GM12878 (cell line): ENCODE results near the gene DNAH2. TPM values are rescaled to one million over a fixed set of nuclear protein-coding genes. Genes with fewer than 3 reads are reported as not detected.

ENCODE experiments used
- ATAC-seq: fragments of 200-7000 bp; cut with Tn5 transposase; 3 replicates; pipeline ENCODE4 v1.9.1; 2020; ENCODE audit warnings: mild to moderate bottlenecking, moderate library complexity
- BruUV-seq: library from RNA; stranded (reverse); fragments of 400-500 nt; replicated peaks from 2 replicates; lab custom pipeline; 2021; lab: Mats Ljungman, UMichigan
- CTCF ChIA-PET: fragments of 300-600 bp; sonication (Branson Sonifier 250); formaldehyde crosslinking; extraction: SDS; loops from one replicate; lab custom pipeline; 2021; ENCODE audit warnings: inconsistent platforms; lab: Yijun Ruan, JAX
- POLR2A ChIA-PET: fragments of 350-600 bp; formaldehyde crosslinking; extraction: SDS; loops from one replicate; lab custom pipeline; 2021; ENCODE audit warnings: inconsistent platforms; lab: Charles Lee
- RAD21 ChIA-PET: fragments of 300-600 bp; sonication (Branson Sonifier 250); formaldehyde crosslinking; loops from one replicate; lab custom pipeline; 2023; ENCODE audit warnings: antibody characterized with exemption; ENCODE audit not compliant: unreplicated experiment; lab: Charles Lee
- SMC1A ChIA-PET: fragments of 300-600 bp; sonication (Branson Sonifier 250); formaldehyde crosslinking; loops from one replicate; lab custom pipeline; 2023; ENCODE audit not compliant: unreplicated experiment, uncharacterized antibody; lab: Charles Lee
- DNase-seq: peaks from one replicate; pipeline ENCODE4 v3.0.0-alpha.2; 2011; ENCODE audit warnings: low read depth, low spot score
- FAIRE-seq: peaks from 3 replicates; lab custom pipeline; 2011; peaks lifted over from hg19 to GRCh38; lab: Jason Lieb, UNC
- H2AFZ ChIP-seq: 2 replicates; pipeline ENCODE4 v1.6.0; 2011; ENCODE audit warnings: low read depth, low read length, control low read depth; ENCODE audit not compliant: control insufficient read depth
- H3K27ac ChIP-seq: 2 replicates; pipeline ENCODE4 v1.5.1; 2011; ENCODE audit warnings: control low read depth; ENCODE audit not compliant: control insufficient read depth, insufficient read depth
- H3K27me3 ChIP-seq, 2 experiments: replicated peaks in 1 of 2; 2 replicates each; pipeline versions ENCODE4 v1.6.0 to v1.6.1; 2011; ENCODE audit warnings: low read length in 1 of 2; ENCODE audit not compliant: control insufficient read depth in 2 of 2, insufficient read depth in 2 of 2
- H3K36me3 ChIP-seq, 2 experiments: 2 replicates each; pipeline ENCODE4 v1.5.1; 2011; ENCODE audit warnings: low read length in 1 of 2; ENCODE audit not compliant: control insufficient read depth in 2 of 2, insufficient read depth in 2 of 2
- H3K4me1 ChIP-seq: 2 replicates; pipeline ENCODE4 v1.6.1; 2011; ENCODE audit warnings: mild to moderate bottlenecking, low read length, moderate library complexity, mixed read lengths; ENCODE audit not compliant: control insufficient read depth, insufficient read depth
- H3K4me2 ChIP-seq: 2 replicates; pipeline ENCODE4 v1.6.0; 2011; ENCODE audit warnings: control low read depth; ENCODE audit not compliant: control insufficient read depth, insufficient read depth
- H3K4me3 ChIP-seq: fragments of 200-600 bp; sonication (generic); 2 replicates; pipeline ENCODE4 v1.5.1; 2016
- H3K79me2 ChIP-seq: 2 replicates; pipeline ENCODE4 v1.6.0; 2011; ENCODE audit warnings: low read length; ENCODE audit not compliant: control insufficient read depth, insufficient read depth
- H3K9ac ChIP-seq: 2 replicates; pipeline ENCODE4 v1.8.0; 2011; ENCODE audit warnings: low read length, control low read depth, mixed read lengths; ENCODE audit not compliant: control insufficient read depth, insufficient read depth
- H3K9me3 ChIP-seq: replicated peaks from 3 replicates; pipeline ENCODE4 v1.5.1; 2011; ENCODE audit warnings: mild to moderate bottlenecking, low read length; ENCODE audit not compliant: control insufficient read depth, insufficient read depth
- H4K20me1 ChIP-seq: 2 replicates; pipeline ENCODE4 v1.6.0; 2011; ENCODE audit not compliant: control insufficient read depth, insufficient read depth
- CBFB ChIP-seq: IDR thresholded peaks from 2 replicates; pipeline ENCODE4 v1.6.1; 2016; ENCODE audit warnings: antibody characterized with exemption, low read depth
- CBX5 ChIP-seq: sonication (generic); IDR thresholded peaks from 2 replicates; pipeline ENCODE4 v1.6.1; 2016; ENCODE audit warnings: low read depth, moderate library complexity, mild to moderate bottlenecking, inconsistent platforms
- CEBPB ChIP-seq, 2 experiments: fragments of 150-350 bp in 1 of 2; IDR thresholded peaks; 2 replicates each; pipeline ENCODE4 v1.6.1; 2012 to 2014; ENCODE audit warnings: low read depth in 2 of 2, low read length in 2 of 2, borderline replicate concordance in 1 of 2, inconsistent platforms in 1 of 2
- FOXM1 ChIP-seq: IDR thresholded peaks from 2 replicates; pipeline ENCODE4 v1.6.1; 2012; ENCODE audit warnings: low read depth, mild to moderate bottlenecking, inconsistent platforms, low read length, moderate library complexity
- JUNB ChIP-seq: IDR thresholded peaks from 2 replicates; pipeline ENCODE4 v1.6.1; 2016; ENCODE audit warnings: antibody characterized with exemption, mild to moderate bottlenecking
- MEF2A ChIP-seq: IDR thresholded peaks from 2 replicates; pipeline ENCODE4 v1.6.1; 2011; ENCODE audit warnings: low read depth, mild to moderate bottlenecking, low read length, moderate library complexity; ENCODE audit not compliant: insufficient read depth
- MLLT1 ChIP-seq: fragments of 450-650 bp; IDR thresholded peaks from 2 replicates; pipeline ENCODE4 v1.6.1; 2016; ENCODE audit warnings: mild to moderate bottlenecking
- NBN ChIP-seq: fragments of 450-650 bp; IDR thresholded peaks from 2 replicates; pipeline ENCODE4 v1.6.1; 2016
- NFIC ChIP-seq: IDR thresholded peaks from 2 replicates; pipeline ENCODE4 v1.6.1; 2012; ENCODE audit warnings: low read depth, mild to moderate bottlenecking, inconsistent platforms, low read length, moderate library complexity
- NFYB ChIP-seq: IDR thresholded peaks from 2 replicates; pipeline ENCODE4 v1.6.1; 2011; ENCODE audit warnings: low read depth, mild to moderate bottlenecking, low read length, improper control_type of control experiment, moderate library complexity; ENCODE audit not compliant: insufficient read depth
- POLR2AphosphoS2 ChIP-seq: IDR thresholded peaks from 2 replicates; pipeline ENCODE4 v1.6.1; 2011; ENCODE audit warnings: low read depth, mild to moderate bottlenecking, low read length, improper control_type of control experiment, moderate library complexity
- RELA ChIP-seq: fragments of 450-650 bp; IDR thresholded peaks from 2 replicates; pipeline ENCODE4 v1.8.0; 2014; ENCODE audit warnings: borderline replicate concordance; ENCODE audit not compliant: partially characterized antibody
- SIN3A ChIP-seq: IDR thresholded peaks from 2 replicates; pipeline ENCODE4 v1.6.1; 2012; ENCODE audit warnings: low read depth, low read length, improper control_type of control experiment
- SREBF2 ChIP-seq: IDR thresholded peaks from 2 replicates; pipeline ENCODE4 v1.6.1; 2012; ENCODE audit warnings: mild to moderate bottlenecking, low read length
- TCF7 ChIP-seq: IDR thresholded peaks from 2 replicates; pipeline ENCODE4 v1.6.1; 2014; ENCODE audit warnings: antibody characterized with exemption, borderline replicate concordance
- USF2 ChIP-seq: IDR thresholded peaks from 2 replicates; pipeline ENCODE4 v1.6.1; 2011; ENCODE audit warnings: low read depth, low read length, improper control_type of control experiment, borderline replicate concordance
- WGBS: methylation state at CpG from one replicate; pipeline ENCODE4 v1.1.6; 2016; ENCODE audit warnings: low lambda C conversion rate; ENCODE audit not compliant: insufficient replicate concordance, insufficient coverage; ENCODE audit errors: missing lambda C conversion rate; 5-methylcytosine and 5-hydroxymethylcytosine counted together
- in situ Hi-C: fragments of 300-500 bp; cut with MboI; formaldehyde crosslinking; loops from 9 replicates; pipeline ENCODE4 v1.14.3; 2018; ENCODE audit warnings: mixed read lengths
- intact Hi-C: fragments of 100-400 bp; cut with micrococcal nuclease; formaldehyde crosslinking; loops from one replicate; pipeline ENCODE4 v1.14.2; 2022; ENCODE audit not compliant: unreplicated experiment
- polyA plus RNA-seq, 11 experiments: library from polyadenylated mRNA; depleted of rRNA in 4 of 11; unstranded in 6 of 11; stranded (reverse) in 5 of 11; fragments of >200 nt; fragmentation: Nextera tagmentation in 4 of 11; fragmentation: Illumina TruSeq in 1 of 11; extraction: Ambion mirVana in 4 of 11; extraction: Trizol in 1 of 11; gene quantifications; 1 replicate in 1 of 11; 2 replicates in 10 of 11; pipeline versions ENCODE4 v1.2.1 to v1.2.3, GENCODE V29; 2011 to 2016; ENCODE audit warnings: inconsistent platforms in 2 of 11, missing spikeins in 2 of 11, low read depth in 1 of 11
- total RNA-seq, 4 experiments: library from RNA; depleted of rRNA in 3 of 4; stranded (reverse); fragments of >200 nt in 3 of 4; fragmentation: Illumina TruSeq in 1 of 4; extraction: Trizol in 1 of 4; gene quantifications; 2 replicates each; pipeline versions ENCODE4 v1.2.1 to v1.2.3, GENCODE V29; 2013 to 2021
- TF ChIP-seq, protein P1 (sequence below): fragments of 450-650 bp; formaldehyde crosslinking; IDR thresholded peaks from 2 replicates; pipeline ENCODE4 v1.4.0; 2022; ENCODE audit warnings: mild to moderate bottlenecking, moderate library complexity

The DNAH2 gene
- total and polyA plus RNA-seq, 10 of the 15 experiments (the other 5 are each of a cell fraction or from before 2014, with no cell fraction given), result not detected

- TF ChIP-seq CEBPB (IDR thresholded peaks at IDR 0.05; ENCODE audit: borderline replicate concordance in 1 of 2, low read depth in 2 of 2, low read length in 2 of 2) (no peak), JUNB (no peak), SREBF2 (no peak)
Observed at GRCh38 chr17:7807206-7807605, 89.7 kb downstream of the DNAH2 start (continued).

- H2AFZ ChIP-seq, result no peak overlapping the region
- H3K79me2 ChIP-seq, result no peaks in the 10 kb centered on the region
- no peaks in the 10 kb centered on the region for H3K27me3 ChIP-seq
- H3K4me3 ChIP-seq, result no peak overlapping the region
- no peak for DNase-seq
- H3K27ac ChIP-seq, result no peak overlapping the region
- ChIA-PET CTCF (no interaction called here), RAD21 (no interaction called here), SMC1A (no interaction called here), POLR2A (no interaction called here)
- no peak for FAIRE-seq
- in situ Hi-C loops, result no loop called here
- H3K4me2 ChIP-seq, result no peak overlapping the region
- no peaks in the 10 kb centered on the region for H4K20me1 ChIP-seq
- H3K36me3 ChIP-seq, result no peaks in the 10 kb centered on the region
- H3K4me1 ChIP-seq, result no peaks in the 10 kb centered on the region
- ATAC-seq, result no peak
- intact Hi-C loops, result no loop called here
- no peak overlapping the region for H3K9ac ChIP-seq
- no peak for TF ChIP-seq FOXM1
- no peak for TF ChIP-seq MEF2A
- TF ChIP-seq SIN3A, result no peak
- TF ChIP-seq USF2, result no peak
- TF ChIP-seq, protein P1, sequence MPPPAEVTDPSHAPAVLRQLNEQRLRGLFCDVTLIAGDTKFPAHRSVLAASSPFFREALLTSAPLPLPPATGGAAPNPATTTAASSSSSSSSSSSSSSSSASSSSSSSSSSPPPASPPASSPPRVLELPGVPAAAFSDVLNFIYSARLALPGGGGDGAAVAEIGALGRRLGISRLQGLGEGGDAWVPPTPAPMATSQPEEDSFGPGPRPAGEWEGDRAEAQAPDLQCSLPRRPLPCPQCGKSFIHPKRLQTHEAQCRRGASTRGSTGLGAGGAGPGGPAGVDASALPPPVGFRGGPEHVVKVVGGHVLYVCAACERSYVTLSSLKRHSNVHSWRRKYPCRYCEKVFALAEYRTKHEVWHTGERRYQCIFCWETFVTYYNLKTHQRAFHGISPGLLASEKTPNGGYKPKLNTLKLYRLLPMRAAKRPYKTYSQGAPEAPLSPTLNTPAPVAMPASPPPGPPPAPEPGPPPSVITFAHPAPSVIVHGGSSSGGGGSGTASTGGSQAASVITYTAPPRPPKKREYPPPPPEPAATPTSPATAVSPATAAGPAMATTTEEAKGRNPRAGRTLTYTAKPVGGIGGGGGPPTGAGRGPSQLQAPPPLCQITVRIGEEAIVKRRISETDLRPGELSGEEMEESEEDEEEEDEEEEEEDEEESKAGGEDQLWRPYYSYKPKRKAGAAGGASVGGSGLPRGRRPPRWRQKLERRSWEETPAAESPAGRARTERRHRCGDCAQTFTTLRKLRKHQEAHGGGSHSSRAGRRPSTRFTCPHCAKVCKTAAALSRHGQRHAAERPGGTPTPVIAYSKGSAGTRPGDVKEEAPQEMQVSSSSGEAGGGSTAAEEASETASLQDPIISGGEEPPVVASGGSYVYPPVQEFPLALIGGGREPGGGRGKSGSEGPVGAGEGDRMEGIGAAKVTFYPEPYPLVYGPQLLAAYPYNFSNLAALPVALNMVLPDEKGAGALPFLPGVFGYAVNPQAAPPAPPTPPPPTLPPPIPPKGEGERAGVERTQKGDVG (CRISPR knock-in tag), result no peak
- no peak for TF ChIP-seq NFYB
- no peak for TF ChIP-seq CBFB
- no peak for TF ChIP-seq MLLT1
- no peak for TF ChIP-seq TCF7
- TF ChIP-seq RELA, result no peak
- no peak for TF ChIP-seq NFIC
- TF ChIP-seq CBX5, result no peak
- no peak for TF ChIP-seq NBN
- no peak for TF ChIP-seq POLR2AphosphoS2
- H3K9me3 ChIP-seq, result no peaks in the 10 kb centered on the region; the same call in 2 of the 3 replicates
- BruUV-seq, result no TSS peak
- WGBS, result 30% methylated on average over 11 of the region's 11 CpGs
Observed at GRCh38 chr17:7809086-7809790, 91.7 kb downstream of the DNAH2 start.
